Mammary epithelial cell (primary cell): ENCODE results near the gene QSOX2.

Source experiments
- EZH2 ChIP-seq: IDR thresholded peaks from 2 replicates; pipeline ENCODE4 v1.6.1; 2012; ENCODE audit warnings: low read length, inconsistent platforms, borderline replicate concordance
- TF ChIP-seq, protein P1 (sequence below), 2 donors: IDR thresholded peaks in 1 of 2; conservative IDR thresholded peaks in 1 of 2; 2 replicates each; pipeline ENCODE4 v1.5.1; 2011 to 2012; ENCODE audit warnings: inconsistent platforms in 2 of 2, low read length in 2 of 2, mild to moderate bottlenecking in 2 of 2, control low read depth in 1 of 2, low read depth in 1 of 2; ENCODE audit not compliant: insufficient read depth in 1 of 2; ENCODE audit errors: extremely low read depth in 1 of 2

DNA sequence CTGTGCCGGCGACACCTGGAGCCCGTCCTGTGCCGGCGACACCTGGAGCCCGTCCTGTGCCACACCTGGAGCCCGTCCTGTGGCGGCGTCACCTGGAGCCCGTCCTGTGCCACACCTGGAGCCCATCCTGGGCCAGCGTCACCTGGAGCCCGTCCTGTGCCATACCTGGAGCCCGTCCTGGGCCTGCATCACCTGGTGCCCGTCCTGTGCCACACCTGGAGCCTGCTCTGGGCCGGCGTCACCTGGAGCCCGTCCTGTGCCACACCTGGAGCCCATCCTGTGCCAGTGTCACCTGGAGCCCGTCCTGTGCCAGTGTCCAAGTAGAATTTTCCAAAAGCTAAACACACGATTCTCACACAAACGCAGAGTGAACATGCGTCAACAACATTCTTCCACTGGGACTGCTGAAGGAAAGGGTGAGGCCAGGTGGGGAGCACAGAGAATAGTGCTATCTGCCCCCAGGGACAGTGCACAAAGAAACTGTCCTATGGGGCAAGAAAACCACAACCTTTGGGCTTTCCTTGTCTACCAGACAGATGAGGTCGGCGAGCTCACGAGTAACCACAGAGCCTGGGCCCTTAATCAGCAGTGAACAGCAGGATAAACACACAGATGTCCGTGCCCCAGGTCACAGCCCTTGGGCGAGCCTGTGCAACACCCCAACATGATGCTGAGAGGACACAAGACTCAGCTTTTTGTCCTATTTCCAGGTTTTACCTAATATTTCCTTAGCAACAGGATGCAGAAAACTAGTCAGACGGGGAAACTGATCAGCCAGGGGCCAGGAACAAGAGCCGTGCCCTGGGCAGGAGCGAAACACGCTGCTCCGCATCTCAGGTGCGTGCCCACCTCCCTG is 7.9 kb downstream of the QSOX2 start:
- TF ChIP-seq, protein P1, sequence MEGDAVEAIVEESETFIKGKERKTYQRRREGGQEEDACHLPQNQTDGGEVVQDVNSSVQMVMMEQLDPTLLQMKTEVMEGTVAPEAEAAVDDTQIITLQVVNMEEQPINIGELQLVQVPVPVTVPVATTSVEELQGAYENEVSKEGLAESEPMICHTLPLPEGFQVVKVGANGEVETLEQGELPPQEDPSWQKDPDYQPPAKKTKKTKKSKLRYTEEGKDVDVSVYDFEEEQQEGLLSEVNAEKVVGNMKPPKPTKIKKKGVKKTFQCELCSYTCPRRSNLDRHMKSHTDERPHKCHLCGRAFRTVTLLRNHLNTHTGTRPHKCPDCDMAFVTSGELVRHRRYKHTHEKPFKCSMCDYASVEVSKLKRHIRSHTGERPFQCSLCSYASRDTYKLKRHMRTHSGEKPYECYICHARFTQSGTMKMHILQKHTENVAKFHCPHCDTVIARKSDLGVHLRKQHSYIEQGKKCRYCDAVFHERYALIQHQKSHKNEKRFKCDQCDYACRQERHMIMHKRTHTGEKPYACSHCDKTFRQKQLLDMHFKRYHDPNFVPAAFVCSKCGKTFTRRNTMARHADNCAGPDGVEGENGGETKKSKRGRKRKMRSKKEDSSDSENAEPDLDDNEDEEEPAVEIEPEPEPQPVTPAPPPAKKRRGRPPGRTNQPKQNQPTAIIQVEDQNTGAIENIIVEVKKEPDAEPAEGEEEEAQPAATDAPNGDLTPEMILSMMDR (conservative IDR thresholded peaks at IDR 0.05 in 1 of 2, IDR thresholded peaks at IDR 0.05 in 1 of 2; ENCODE audit: extremely low read depth in 1 of 2, insufficient read depth in 1 of 2, low read depth in 1 of 2, low read length in 2 of 2), result no peak
- TF ChIP-seq EZH2, result no peak
